A673 (cell line): Measurements from ENCODE around the gene ZBTB1.

Source experiments
- CTCF ChIP-seq: fragments of 300-800, 200-600 bp; sonication (generic); conservative IDR thresholded peaks from 2 replicates; pipeline ENCODE4 v1.5.1; 2017; ENCODE audit warnings: low read depth, mild to moderate bottlenecking, antibody characterized with exemption, low read length, moderate library complexity, mixed read lengths
- EZH2 ChIP-seq: fragments of 200-600 bp; sonication (generic); IDR thresholded peaks from 2 replicates; pipeline ENCODE4 v1.6.1; 2017; ENCODE audit warnings: borderline replicate concordance, low read depth, mild to moderate bottlenecking, mixed read lengths, antibody characterized with exemption, low read length; ENCODE audit not compliant: poor library complexity, severe bottlenecking

GRCh38 chr14:64525354-64525753 is 20.8 kb downstream of the ZBTB1 start:
- no peak for TF ChIP-seq CTCF
- TF ChIP-seq EZH2: no peak
